Trophoblast cell (in vitro differentiated cells and primary cell): ENCODE measurements around the gene COMMD3.
A peak's percentile ranks its signal among the peaks of the same experiment; 100 is the strongest.

Experiments
- DNase-seq, 2 donors: peaks; one replicate each; pipeline ENCODE4 v3.0.0-alpha.2; 2016
- H2AFZ ChIP-seq: 2 replicates; pipeline ENCODE4 v1.6.1; 2013; ENCODE audit warnings: low read length, moderate library complexity, mild to moderate bottlenecking; ENCODE audit not compliant: insufficient read depth, poor library complexity
- H2AK5ac ChIP-seq: 2 replicates; pipeline ENCODE4 v1.6.1; 2013; ENCODE audit warnings: mild to moderate bottlenecking, low read length
- H2BK120ac ChIP-seq: 2 replicates; pipeline ENCODE4 v1.6.1; 2013; ENCODE audit warnings: low read length, mild to moderate bottlenecking, moderate library complexity; ENCODE audit not compliant: insufficient read depth, poor library complexity
- H2BK12ac ChIP-seq: 2 replicates; pipeline ENCODE4 v1.6.1; 2013; ENCODE audit warnings: mild to moderate bottlenecking, low read length, moderate library complexity
- H2BK5ac ChIP-seq: 2 replicates; pipeline ENCODE4 v1.6.1; 2013; ENCODE audit warnings: low read length, low read depth, moderate library complexity, mild to moderate bottlenecking; ENCODE audit not compliant: poor library complexity
- H3K14ac ChIP-seq: 2 replicates; pipeline ENCODE4 v1.6.1; 2013; ENCODE audit warnings: mild to moderate bottlenecking, low read length
- H3K18ac ChIP-seq: 2 replicates; pipeline ENCODE4 v1.6.1; 2013; ENCODE audit warnings: mild to moderate bottlenecking, low read length
- H3K23ac ChIP-seq: 2 replicates; pipeline ENCODE4 v1.6.1; 2013; ENCODE audit warnings: low read length
- H3K27ac ChIP-seq: 2 replicates; pipeline ENCODE4 v1.5.1; 2013; ENCODE audit warnings: low read depth, mild to moderate bottlenecking, inconsistent platforms, low read length, moderate library complexity
- H3K27me3 ChIP-seq: 2 replicates; pipeline ENCODE4 v1.6.1; 2013; ENCODE audit warnings: inconsistent platforms, mild to moderate bottlenecking, low read length, moderate library complexity; ENCODE audit not compliant: insufficient read depth
- H3K36me3 ChIP-seq, 2 experiments: 1 replicate in 1 of 2; 2 replicates in 1 of 2; pipeline ENCODE4 v1.6.1; 2013; ENCODE audit warnings: low read length in 2 of 2, mild to moderate bottlenecking in 2 of 2, moderate library complexity in 1 of 2; ENCODE audit not compliant: insufficient read depth in 2 of 2, control insufficient read depth in 1 of 2
- H3K4ac ChIP-seq: 2 replicates; pipeline ENCODE4 v1.6.1; 2013; ENCODE audit warnings: low read depth, mild to moderate bottlenecking, low read length, moderate library complexity
- H3K4me1 ChIP-seq, 2 experiments: 1 replicate in 1 of 2; 2 replicates in 1 of 2; pipeline ENCODE4 v1.6.1; 2013; ENCODE audit warnings: low read length in 2 of 2, mild to moderate bottlenecking in 2 of 2, moderate library complexity in 1 of 2; ENCODE audit not compliant: insufficient read depth in 2 of 2, control insufficient read depth in 1 of 2
- H3K4me2 ChIP-seq: 2 replicates; pipeline ENCODE4 v1.6.1; 2013; ENCODE audit warnings: inconsistent platforms, mild to moderate bottlenecking, low read length, moderate library complexity
- H3K4me3 ChIP-seq: 2 replicates; pipeline ENCODE4 v1.5.1; 2013; ENCODE audit warnings: mild to moderate bottlenecking, low read depth, low read length, inconsistent platforms
- H3K79me1 ChIP-seq: one replicate; pipeline ENCODE4 v1.6.1; 2013; ENCODE audit warnings: low read length
- H3K79me2 ChIP-seq: 2 replicates; pipeline ENCODE4 v1.6.1; 2013; ENCODE audit warnings: low read length, mild to moderate bottlenecking; ENCODE audit not compliant: control insufficient read depth, insufficient read depth, poor library complexity
- H3K9ac ChIP-seq: 2 replicates; pipeline ENCODE4 v1.6.1; 2013; ENCODE audit warnings: mild to moderate bottlenecking, low read length
- H3K9me3 ChIP-seq: 2 replicates; pipeline ENCODE4 v1.6.1; 2013; ENCODE audit warnings: low read depth, mild to moderate bottlenecking, control low read depth, inconsistent platforms, low read length; ENCODE audit not compliant: insufficient read depth
- H4K12ac ChIP-seq: 2 replicates; pipeline ENCODE4 v1.6.1; 2013; ENCODE audit warnings: low read depth, mild to moderate bottlenecking, low read length, moderate library complexity
- H4K8ac ChIP-seq: 2 replicates; pipeline ENCODE4 v1.6.1; 2013; ENCODE audit warnings: low read depth, mild to moderate bottlenecking, low read length, moderate library complexity
- H4K91ac ChIP-seq: one replicate; pipeline ENCODE4 v1.6.1; 2013; ENCODE audit warnings: low read depth, mild to moderate bottlenecking, low read length, moderate library complexity
- WGBS: extraction: QIAGEN DNeasy Blood & Tissue Kit; methylation state at CpG from one replicate; pipeline ENCODE4 v1.1.7; 2013; ENCODE audit warnings: missing lambda C conversion rate; ENCODE audit not compliant: insufficient read length, insufficient coverage; ENCODE audit errors: extremely low coverage; 5-methylcytosine and 5-hydroxymethylcytosine counted together

COMMD3 gene

DNA sequence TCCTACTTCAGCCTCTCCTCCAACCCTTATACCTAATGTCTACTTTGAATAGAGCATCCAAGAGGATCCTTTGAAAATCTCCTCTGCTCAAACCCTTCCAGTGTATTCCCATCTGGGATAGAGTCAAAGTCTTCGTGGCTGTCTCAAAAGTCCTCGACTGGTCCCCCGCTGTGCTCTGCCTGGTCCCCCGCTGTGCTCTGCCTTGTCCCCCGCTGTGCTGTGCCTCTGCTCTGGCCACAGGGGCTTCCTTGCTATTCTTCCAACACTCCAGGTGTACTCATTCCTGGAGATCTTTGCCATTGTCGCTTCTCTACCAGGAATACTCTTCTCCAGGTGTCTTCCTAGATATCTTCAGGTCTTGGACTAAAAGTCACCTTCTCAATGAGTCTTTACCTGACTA lies 36.1 kb upstream of the COMMD3 start:
- no peak overlapping the region for H2BK5ac ChIP-seq
- no peak overlapping the region for H2AFZ ChIP-seq
- H3K9me3 ChIP-seq = no peaks in the 10 kb centered on the region
- H3K79me1 ChIP-seq = no peaks in the 10 kb centered on the region
- no peak overlapping the region for H4K12ac ChIP-seq
- no peaks in the 10 kb centered on the region for H3K4me1 ChIP-seq
- DNase-seq = no peak
- H4K91ac ChIP-seq = no peak overlapping the region
- H3K4me3 ChIP-seq = no peak overlapping the region
- no peak overlapping the region for H3K9ac ChIP-seq
- no peak overlapping the region for H3K14ac ChIP-seq
- H3K4me2 ChIP-seq = no peak overlapping the region
- H3K18ac ChIP-seq = no peak overlapping the region
- no peak overlapping the region for H3K27ac ChIP-seq
- no peaks in the 10 kb centered on the region for H3K36me3 ChIP-seq
- H2AK5ac ChIP-seq = no peak overlapping the region
- no peaks in the 10 kb centered on the region for H3K79me2 ChIP-seq
- no peak overlapping the region for H3K23ac ChIP-seq
- H2BK120ac ChIP-seq = no peak overlapping the region
- no peak overlapping the region for H3K4ac ChIP-seq
- H3K27me3 ChIP-seq = no peaks in the 10 kb centered on the region
- H4K8ac ChIP-seq = no peak overlapping the region
- WGBS = no CpG with 5 or more reads among the region's 6 CpGs
- no peak overlapping the region for H2BK12ac ChIP-seq

DNA sequence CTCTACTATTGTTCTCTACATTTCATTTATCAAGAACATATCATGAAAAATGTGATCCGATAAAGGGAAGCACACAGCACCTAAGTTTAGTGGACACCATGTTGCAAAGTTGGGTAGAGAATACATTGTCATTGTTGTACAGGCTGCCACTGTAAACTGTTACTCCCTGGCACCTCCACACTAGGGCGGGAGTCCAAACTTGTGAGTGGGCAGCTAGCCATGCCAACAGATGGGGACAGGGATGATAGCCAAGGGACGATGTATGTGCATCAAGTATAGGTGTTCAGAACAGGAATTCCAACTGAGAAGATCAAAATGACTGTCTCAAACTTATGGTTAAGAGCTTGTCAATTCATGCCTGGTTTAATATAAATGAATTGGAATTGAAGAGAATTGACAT lies 31.1 kb upstream of the COMMD3 start:
- no peak overlapping the region for H4K12ac ChIP-seq
- H3K4me2 ChIP-seq = no peak overlapping the region
- H3K23ac ChIP-seq = peak overlapping the region; percentile 97
- H4K91ac ChIP-seq = no peak overlapping the region
- no peak overlapping the region for H3K4me3 ChIP-seq
- no peak overlapping the region for H3K4ac ChIP-seq
- H3K4me1 ChIP-seq = no peaks in the 10 kb centered on the region
- H4K8ac ChIP-seq = no peak overlapping the region
- H2BK120ac ChIP-seq = no peak overlapping the region
- no peak overlapping the region for H3K14ac ChIP-seq
- no peak overlapping the region for H3K9ac ChIP-seq
- no peaks in the 10 kb centered on the region for H3K79me1 ChIP-seq
- DNase-seq = no peak
- no peaks in the 10 kb centered on the region for H3K27me3 ChIP-seq
- no CpG with 5 or more reads among the region's 3 CpGs for whole genome bisulfite sequencing
- H2BK12ac ChIP-seq = no peak overlapping the region
- H2BK5ac ChIP-seq = no peak overlapping the region
- no peaks in the 10 kb centered on the region for H3K36me3 ChIP-seq
- H2AK5ac ChIP-seq = no peak overlapping the region
- H2AFZ ChIP-seq = no peak overlapping the region
- no peaks in the 10 kb centered on the region for H3K79me2 ChIP-seq
- no peak overlapping the region for H3K18ac ChIP-seq
- no peak overlapping the region for H3K27ac ChIP-seq
- H3K9me3 ChIP-seq = no peaks in the 10 kb centered on the region

DNA sequence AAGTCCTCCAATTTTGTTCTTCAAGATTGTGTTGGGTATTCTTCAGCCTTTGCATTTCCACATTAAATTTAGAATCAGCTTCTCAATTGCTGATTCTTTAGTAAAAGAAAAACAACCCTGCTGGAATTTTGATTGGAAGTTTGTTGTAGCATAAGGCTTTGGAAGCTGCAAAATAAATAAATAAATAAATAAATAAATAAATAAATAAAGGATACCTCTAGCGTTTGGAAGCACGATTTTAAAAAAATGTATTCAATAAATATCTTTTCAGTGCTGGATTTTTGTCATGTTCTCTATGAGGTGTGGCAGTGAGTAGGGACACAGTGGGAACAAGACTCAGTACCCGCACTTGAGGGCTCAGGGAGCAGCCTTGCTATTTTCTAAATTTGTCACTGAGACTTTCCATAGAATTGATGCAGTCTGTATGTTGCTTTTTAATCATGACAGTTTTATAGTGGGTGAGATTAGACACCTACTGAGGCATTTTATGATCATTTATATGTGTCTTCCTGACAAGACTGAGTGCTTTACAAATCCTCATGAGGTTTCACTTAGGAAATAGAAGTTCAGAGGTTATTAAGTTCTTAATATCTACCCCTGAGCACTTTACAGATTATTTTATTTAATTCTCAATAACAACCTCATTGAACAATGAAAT lies 22.3 kb upstream of the COMMD3 start:
- Histone ChIP-seq H2BK120ac (no peak overlapping the region), H3K18ac (no peak overlapping the region), H3K14ac (no peak overlapping the region), H2AFZ (no peak overlapping the region), H3K4me3 (no peak overlapping the region), H3K4me1 (no peaks in the 10 kb centered on the region), H3K23ac (no peak overlapping the region), H3K4ac (no peak overlapping the region), H3K27me3 (no peaks in the 10 kb centered on the region), H3K4me2 (no peak overlapping the region), H3K36me3 (no peaks in the 10 kb centered on the region), H4K12ac (no peak overlapping the region), H3K27ac (no peak overlapping the region), H4K8ac (no peak overlapping the region), H2BK12ac (no peak overlapping the region), H3K9me3 (no peaks in the 10 kb centered on the region), H3K79me1 (no peaks in the 10 kb centered on the region), H3K79me2 (no peaks in the 10 kb centered on the region), H2AK5ac (no peak overlapping the region), H2BK5ac (no peak overlapping the region), H4K91ac (no peak overlapping the region), H3K9ac (no peak overlapping the region)
- no peak for DNase-seq
- WGBS = no CpG with 5 or more reads among the region's 3 CpGs

DNA sequence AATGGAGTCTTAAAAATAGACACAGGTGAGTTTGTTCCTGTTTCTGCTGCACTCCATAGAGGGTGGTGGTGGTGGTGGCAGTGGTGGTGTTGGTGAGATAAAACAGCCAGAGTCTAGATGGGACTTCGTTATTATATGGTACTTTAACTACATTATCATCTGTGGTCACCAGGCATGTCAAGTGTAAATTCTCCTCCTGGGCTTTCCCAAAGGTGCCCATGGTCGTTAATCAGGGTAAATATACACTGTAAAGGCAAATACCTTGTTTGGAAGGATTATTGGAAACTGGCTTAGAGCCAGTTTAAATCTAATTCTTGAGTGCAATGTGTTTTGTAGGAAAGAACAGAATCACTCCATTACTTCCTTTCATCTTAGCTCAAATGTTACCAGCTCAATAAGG lies 21.5 kb upstream of the COMMD3 start:
- no peak for DNase-seq
- Histone ChIP-seq H3K9ac (no peak overlapping the region), H3K4me2 (no peak overlapping the region), H3K79me1 (no peaks in the 10 kb centered on the region), H3K27me3 (no peaks in the 10 kb centered on the region), H2BK12ac (no peak overlapping the region), H3K4me3 (no peak overlapping the region), H3K14ac (no peak overlapping the region), H4K12ac (no peak overlapping the region), H2AK5ac (no peak overlapping the region), H2AFZ (no peak overlapping the region), H3K18ac (no peak overlapping the region), H3K4ac (no peak overlapping the region), H3K23ac (no peak overlapping the region), H4K91ac (no peak overlapping the region), H3K36me3 (no peaks in the 10 kb centered on the region), H3K27ac (no peak overlapping the region), H4K8ac (no peak overlapping the region), H3K4me1 (no peaks in the 10 kb centered on the region), H2BK5ac (no peak overlapping the region), H3K9me3 (no peaks in the 10 kb centered on the region), H3K79me2 (no peaks in the 10 kb centered on the region), H2BK120ac (no peak overlapping the region)
- WGBS = no CpG with 5 or more reads among the region's 2 CpGs
